ENCODE data around the gene RTEL1.
"Not testable (repeated sequence)": the region's sequence is repeated elsewhere in the genome, so short reads cannot be mapped to it uniquely, and the experiment has no call there.

The RTEL1 gene

GRCh38 chr20:63650486-63650885 lies 7.6 kb upstream of the RTEL1 start:
- not testable (repeated sequence) for DNase-seq (ENCODE audit: low read depth)

GRCh38 chr20:63651942-63652191 lies 6.2 kb upstream of the RTEL1 start:
- no peak for DNase-seq (ENCODE audit: low read depth)

GRCh38 chr20:63652192-63652980 lies 5.7 kb upstream of the RTEL1 start:
- DNase-seq (ENCODE audit: low read depth), result peak; percentile 55

- DNase-seq (ENCODE audit: low read depth), result peak; percentile 60
Measured at GRCh38 chr20:63653041-63653973, 4.8 kb upstream of the RTEL1 start, which contains the start of gene STMN3. STMN3 (minus strand) TSS chr20:63653424; CDS start chr20:63653345, 79 bp downstream.

- no peak for DNase-seq (ENCODE audit: low read depth)
Measured at GRCh38 chr20:63653974-63654668, 4.0 kb upstream of the RTEL1 start.

GRCh38 chr20:63655249-63655648 lies 2.9 kb upstream of the RTEL1 start:
- DNase-seq (ENCODE audit: low read depth), result no peak

GRCh38 chr20:63656451-63656850 lies 1.7 kb upstream of the RTEL1 start:
- DNase-seq (ENCODE audit: low read depth), result no peak

- DNase-seq (ENCODE audit: low read depth), result no peak
Measured at GRCh38 chr20:63657260-63657936, 714 bp upstream of the RTEL1 start.

GRCh38 chr20:63658749-63659187 lies 656 bp downstream of the RTEL1 start:
- DNase-seq (ENCODE audit: low read depth), result no peak

GRCh38 chr20:63659370-63659769 lies 1.3 kb downstream of the RTEL1 start:
- DNase-seq (ENCODE audit: low read depth), result no peak

- DNase-seq (ENCODE audit: low read depth), result not testable (repeated sequence)
Measured at GRCh38 chr20:63660174-63660573, 2.1 kb downstream of the RTEL1 start.

GRCh38 chr20:63660622-63661021 lies 2.5 kb downstream of the RTEL1 start:
- DNase-seq (ENCODE audit: low read depth), result no peak

- DNase-seq (ENCODE audit: low read depth), result no peak
Measured at GRCh38 chr20:63661108-63661507, 3.0 kb downstream of the RTEL1 start.

GRCh38 chr20:63661959-63662812 lies 4.1 kb downstream of the RTEL1 start:
- DNase-seq (ENCODE audit: low read depth), result no peak

GRCh38 chr20:63662813-63663189 lies 4.7 kb downstream of the RTEL1 start:
- DNase-seq (ENCODE audit: low read depth), result no peak

- no peak for DNase-seq (ENCODE audit: low read depth)
Measured at GRCh38 chr20:63663332-63664066, 5.4 kb downstream of the RTEL1 start.

- DNase-seq (ENCODE audit: low read depth), result no peak
Measured at GRCh38 chr20:63664143-63664851, 6.2 kb downstream of the RTEL1 start.

GRCh38 chr20:63664861-63665594 lies 6.9 kb downstream of the RTEL1 start:
- DNase-seq (ENCODE audit: low read depth), result no peak

GRCh38 chr20:63665708-63666107 lies 7.6 kb downstream of the RTEL1 start:
- DNase-seq (ENCODE audit: low read depth), result no peak
